COR-L47 (cell line): ENCODE measurements around the gene FSIP1.

Experiments
- DNase-seq: peaks from one replicate; lab custom pipeline; 2025; lab: John Stamatoyannopoulos, UW

Gene FSIP1

GRCh38 chr15:39618063-39618823 lies 164.4 kb downstream of the FSIP1 start:
- DNase-seq: no peak

DNA sequence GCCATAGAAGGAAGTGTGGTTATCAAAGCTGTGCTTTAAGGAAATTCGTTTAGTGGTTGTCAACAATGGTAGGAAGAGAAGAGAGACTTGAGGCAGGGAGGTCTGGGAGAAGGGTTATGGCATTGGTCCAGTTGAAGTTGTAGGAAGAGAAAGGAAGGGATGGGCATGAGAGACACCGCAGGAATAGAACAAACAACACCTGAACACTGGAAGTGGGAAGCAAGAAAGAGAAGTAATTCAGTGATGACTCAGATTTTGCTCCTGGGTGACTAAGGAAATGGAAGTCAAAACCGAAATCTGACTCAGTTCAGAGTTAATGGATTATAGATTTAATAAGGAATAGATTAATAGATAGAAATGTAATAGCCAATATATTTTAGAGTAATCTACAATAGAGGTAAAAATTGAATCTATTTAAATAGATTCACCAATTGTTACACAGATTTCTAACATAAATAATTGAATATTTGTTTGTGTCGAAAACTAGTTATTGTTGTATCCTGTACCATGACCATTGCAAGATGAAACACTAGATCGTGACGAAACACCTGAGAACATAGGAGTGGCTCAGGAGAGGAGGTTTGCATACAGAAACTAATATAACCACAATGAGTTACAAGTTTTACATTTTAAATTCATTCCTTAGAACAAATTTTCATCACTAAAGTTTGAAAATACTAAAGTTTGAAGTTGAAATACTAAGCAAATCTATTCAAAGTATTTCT lies 165.7 kb downstream of the FSIP1 start:
- DNase-seq: no peak

DNA sequence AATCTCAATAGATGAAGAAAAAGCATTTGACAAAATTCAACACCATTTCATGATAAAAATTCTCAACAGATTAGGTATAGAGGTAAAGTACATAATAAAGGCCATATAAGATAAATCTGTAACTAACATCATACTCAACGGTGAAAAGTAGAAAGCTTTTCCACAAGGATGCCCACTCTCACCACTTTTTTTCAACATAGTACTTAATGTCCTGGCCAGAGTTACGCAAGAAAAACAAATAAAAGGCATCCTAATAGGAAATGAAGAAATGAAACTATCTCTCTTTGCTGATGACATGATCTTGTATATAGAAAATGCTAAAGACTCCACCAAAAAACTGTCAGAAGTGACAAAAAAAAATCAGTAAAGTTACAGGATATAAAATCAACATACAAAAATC lies 168.8 kb downstream of the FSIP1 start:
- no peak for DNase-seq

DNA sequence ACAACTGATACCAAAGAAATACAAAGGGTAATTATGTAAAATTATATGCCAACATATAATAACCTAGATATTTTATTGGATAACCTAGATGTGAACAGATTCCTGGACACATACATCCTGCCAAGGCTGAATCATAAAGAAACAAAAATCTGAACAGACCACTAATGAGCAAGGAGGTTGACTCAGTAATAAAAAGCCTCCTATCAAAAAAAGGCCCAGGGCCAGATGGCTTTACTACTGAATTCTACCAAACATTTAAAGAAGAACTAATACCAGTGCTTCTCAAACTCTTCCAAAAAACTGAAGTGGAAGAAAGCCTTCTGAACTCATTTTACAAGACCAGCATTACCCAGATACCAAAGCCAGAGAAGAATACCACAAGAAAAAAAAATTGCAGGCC lies 169.4 kb downstream of the FSIP1 start:
- DNase-seq: no peak

DNA sequence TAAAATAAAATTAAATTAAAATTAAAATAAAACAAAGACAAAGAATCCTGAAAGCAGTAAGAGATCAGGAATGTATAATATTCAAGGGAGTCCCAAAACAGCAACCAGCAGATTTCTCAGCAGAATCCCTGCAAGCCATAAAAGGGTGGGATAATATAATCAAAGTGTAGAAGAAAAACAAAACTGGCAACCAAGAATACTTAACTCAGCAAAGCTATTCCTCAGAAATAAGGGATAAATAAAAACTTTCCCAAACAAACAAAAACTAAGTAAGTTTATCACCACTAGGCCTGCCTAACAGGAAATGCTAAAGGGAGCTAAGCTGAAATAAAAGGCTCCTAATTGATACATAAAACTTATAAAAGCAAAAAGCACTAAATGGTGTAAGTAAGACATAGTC lies 172.0 kb downstream of the FSIP1 start:
- no peak for DNase-seq

DNA sequence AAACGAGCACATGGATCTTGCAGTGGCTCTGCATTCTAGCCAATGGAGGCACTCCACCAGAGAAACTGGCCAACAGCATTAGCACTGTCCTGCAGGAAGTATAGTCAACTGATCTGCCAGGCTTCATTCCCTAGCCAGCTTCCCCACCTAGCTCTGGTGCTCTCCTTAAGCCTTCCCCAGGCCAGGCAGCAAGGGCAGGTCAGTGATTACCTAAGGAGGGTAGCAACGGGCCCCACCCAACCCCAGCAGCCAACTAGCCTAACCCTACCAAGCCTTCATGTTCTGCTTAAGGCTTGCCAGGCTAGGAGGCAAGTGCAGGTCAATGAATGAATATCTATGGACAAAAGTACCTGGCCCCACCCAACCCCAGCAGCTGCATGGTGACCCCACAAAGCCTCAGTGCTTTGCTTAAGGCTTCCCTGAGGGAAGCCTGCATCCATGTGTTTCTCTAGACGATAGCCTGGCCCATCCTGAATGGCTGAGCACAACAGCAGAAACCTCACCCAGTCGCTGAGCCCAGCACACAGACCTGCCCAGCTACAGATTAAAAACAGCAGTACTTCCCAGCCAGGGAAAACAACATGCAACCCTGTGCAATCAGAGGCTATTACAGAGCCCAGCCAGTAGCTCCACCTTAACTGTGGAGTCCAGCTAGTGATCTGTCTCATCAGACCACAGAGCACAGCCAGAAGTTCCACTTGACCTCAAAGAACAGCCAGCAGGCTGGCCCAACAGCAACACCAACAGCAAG lies 173.3 kb downstream of the FSIP1 start:
- DNase-seq: no peak

DNA sequence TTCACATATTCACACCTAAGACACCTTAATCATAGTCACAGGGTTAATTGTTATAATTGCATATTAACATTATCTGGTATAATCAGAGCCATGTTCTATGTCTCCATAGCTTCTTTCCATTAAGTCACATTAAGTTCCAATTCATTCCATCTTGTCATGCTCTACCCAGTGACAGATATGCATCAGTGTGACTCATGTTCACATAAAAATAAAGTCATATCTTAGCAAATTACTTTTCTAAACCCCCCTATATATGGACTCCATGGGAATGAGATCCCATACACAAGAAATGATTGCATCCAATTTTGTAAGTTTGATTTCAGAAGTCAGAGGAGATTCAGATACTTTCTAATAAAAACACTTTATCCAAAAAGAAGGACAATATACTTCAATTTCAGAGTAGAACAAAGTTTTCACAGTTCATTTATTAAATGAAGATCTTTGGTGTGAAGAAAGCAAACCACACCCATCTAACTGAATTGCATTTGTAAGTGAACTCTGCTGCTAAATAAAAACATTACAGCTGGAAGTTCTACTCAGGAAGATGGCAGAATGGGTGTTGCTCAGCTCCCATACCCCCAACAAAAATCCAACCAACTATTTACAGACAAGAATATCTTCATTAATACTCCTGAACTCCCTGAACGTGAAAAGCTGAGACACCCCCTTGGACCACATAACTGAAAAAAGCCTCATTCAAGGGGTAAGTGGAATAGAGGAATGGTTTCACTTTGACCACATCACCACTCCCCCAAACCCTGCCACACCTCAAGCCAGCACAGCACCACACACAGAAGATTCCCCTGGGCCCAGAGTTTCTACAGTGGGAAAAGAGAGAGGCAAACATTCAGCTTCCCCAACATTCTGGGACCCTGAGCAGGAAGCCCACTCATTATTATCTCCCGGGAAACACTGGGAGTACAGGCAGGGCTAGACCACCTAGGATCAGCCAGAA lies 174.2 kb downstream of the FSIP1 start:
- DNase-seq: no peak

DNA sequence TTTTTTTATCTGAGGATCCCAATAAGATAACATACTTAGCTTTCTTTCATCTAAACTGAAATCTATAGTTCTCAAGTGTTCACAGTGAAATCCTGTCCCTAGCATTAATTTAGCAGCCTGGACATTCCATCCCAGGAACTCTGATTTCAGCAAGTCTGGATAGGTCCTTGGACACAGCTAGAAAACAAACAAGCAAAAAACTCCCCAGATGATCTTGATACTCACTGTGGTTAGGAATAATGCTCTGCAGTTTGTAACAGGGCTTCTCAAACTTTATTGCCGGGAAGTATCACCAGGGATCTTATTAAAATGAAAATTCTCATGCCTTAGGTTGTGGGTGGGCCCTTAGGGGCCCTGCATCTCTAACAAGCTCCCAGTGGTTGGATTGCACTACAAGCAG lies 177.5 kb downstream of the FSIP1 start:
- DNase-seq: no peak

- no peak for DNase-seq
These were observed 180.5 kb downstream of the FSIP1 start for GRCh38 chr15:39602143-39602542.

DNA sequence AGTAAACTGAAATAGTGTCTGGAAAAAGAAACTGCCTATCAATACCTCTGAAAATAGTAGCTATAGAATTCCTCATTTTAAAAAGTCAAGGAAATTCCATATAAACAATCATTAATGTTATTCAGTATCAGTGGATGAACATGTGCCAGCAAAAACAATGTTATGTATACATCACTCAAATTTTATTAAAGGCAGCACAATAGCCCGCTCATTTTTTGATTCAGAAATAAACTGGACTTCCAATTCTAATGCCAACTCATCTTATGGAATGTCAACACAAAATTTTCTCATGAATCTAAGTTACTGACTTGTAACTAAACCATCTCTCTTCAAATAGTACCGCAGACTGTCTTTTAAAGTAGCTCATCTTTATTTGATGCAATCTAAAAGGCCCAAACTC lies 182.8 kb downstream of the FSIP1 start:
- no peak for DNase-seq

- no peak for DNase-seq
These were observed 183.4 kb downstream of the FSIP1 start for GRCh38 chr15:39598958-39599845.

DNA sequence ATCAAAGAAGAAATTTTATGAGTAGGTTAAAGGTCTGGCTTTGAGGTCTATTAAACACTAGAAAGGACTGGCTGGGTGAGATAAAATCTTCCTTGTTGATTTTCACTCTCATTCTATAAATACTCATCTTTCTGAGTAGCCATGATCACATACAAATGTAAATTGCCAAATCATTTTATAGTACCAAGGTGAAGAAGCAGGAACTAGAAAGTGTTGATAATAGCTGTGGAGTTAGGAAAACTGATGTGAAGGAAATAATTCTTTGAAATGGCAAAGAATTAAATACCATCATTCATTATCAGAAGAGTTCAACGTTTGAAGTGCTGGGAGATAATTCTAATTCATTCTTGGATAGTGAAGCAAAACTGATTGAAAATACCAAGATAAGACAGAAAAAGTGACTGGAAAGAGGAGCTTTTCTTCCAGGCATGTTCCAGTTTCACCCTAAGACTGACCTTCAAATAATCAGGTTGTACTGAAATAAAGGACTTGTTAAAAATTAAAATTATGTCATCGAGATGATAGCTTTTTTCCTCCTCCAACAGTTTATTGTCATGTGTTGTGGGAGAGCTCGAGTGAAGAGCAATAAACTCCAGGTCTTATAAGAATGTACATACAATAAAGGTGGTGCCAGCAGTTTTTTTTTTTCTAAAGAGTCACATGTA lies 184.3 kb downstream of the FSIP1 start:
- DNase-seq: no peak

GRCh38 chr15:39597751-39598185 lies 184.9 kb downstream of the FSIP1 start:
- DNase-seq: no peak

DNA sequence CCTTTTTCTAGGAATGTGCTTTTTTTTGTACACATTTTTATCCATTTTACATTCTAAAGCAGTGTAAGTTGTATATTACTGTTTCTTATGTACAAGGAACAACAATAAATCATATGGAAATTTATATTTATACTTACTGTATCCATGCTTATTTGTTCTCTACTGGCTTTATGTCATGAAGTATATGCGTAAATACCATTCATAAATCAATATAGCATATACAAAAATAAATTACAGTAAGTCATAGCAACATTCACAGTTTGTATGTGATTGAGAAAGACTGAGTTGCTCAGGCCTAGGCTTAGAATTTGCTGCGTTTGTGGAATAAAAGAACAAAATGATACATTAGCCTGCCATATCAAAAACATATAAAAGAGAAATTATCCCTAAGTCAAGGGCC lies 185.3 kb downstream of the FSIP1 start:
- no peak for DNase-seq

DNA sequence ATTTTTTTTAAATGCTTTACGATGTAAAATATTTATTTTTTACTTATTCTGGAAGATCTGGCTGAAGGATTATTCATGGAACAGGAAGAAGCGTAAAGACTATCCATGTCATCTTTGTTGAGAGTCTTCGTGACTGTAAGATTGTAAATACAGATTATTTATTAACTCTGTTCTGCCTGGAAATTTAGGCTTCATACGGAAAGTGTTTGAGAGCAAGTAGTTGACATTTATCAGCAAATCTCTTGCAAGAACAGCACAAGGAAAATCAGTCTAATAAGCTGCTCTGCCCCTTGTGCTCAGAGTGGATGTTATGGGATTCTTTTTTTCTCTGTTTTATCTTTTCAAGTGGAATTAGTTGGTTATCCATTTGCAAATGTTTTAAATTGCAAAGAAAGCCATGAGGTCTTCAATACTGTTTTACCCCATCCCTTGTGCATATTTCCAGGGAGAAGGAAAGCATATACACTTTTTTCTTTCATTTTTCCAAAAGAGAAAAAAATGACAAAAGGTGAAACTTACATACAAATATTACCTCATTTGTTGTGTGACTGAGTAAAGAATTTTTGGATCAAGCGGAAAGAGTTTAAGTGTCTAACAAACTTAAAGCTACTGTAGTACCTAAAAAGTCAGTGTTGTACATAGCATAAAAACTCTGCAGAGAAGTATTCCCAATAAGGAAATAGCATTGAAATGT lies 186.1 kb downstream of the FSIP1 start:
- no peak for DNase-seq

- no peak for DNase-seq
These were observed 187.1 kb downstream of the FSIP1 start for GRCh38 chr15:39595338-39596221.

- no peak for DNase-seq
These were observed 187.9 kb downstream of the FSIP1 start for GRCh38 chr15:39594446-39595337.
